D721Med (cell line): ENCODE data around the gene GRM5.
"Not testable (repeated sequence)": the region's sequence is repeated elsewhere in the genome, so short reads cannot be mapped to it uniquely, and the experiment has no call there.

Experiments used
- DNase-seq: peaks from one replicate; pipeline ENCODE4 v3.0.0; 2011; ENCODE audit warnings: low spot score; ENCODE audit not compliant: insufficient read length
- FAIRE-seq: peaks from 2 replicates; lab custom pipeline; 2011; peaks lifted over from hg19 to GRCh38; lab: Jason Lieb, UNC
- TF ChIP-seq, protein P1 (sequence below): IDR thresholded peaks from 2 replicates; pipeline ENCODE4 v1.5.1; 2012; ENCODE audit warnings: mild to moderate bottlenecking, control low read depth; ENCODE audit not compliant: insufficient read depth; ENCODE audit errors: missing control alignments

Gene GRM5

GRCh38 chr11:88849368-88849767, 216.4 kb downstream of the GRM5 start:
- DNase-seq (no peak), FAIRE-seq (no peak)
- TF ChIP-seq, protein P1, sequence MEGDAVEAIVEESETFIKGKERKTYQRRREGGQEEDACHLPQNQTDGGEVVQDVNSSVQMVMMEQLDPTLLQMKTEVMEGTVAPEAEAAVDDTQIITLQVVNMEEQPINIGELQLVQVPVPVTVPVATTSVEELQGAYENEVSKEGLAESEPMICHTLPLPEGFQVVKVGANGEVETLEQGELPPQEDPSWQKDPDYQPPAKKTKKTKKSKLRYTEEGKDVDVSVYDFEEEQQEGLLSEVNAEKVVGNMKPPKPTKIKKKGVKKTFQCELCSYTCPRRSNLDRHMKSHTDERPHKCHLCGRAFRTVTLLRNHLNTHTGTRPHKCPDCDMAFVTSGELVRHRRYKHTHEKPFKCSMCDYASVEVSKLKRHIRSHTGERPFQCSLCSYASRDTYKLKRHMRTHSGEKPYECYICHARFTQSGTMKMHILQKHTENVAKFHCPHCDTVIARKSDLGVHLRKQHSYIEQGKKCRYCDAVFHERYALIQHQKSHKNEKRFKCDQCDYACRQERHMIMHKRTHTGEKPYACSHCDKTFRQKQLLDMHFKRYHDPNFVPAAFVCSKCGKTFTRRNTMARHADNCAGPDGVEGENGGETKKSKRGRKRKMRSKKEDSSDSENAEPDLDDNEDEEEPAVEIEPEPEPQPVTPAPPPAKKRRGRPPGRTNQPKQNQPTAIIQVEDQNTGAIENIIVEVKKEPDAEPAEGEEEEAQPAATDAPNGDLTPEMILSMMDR: no peak

GRCh38 chr11:88846266-88846665, 219.5 kb downstream of the GRM5 start:
- DNase-seq, FAIRE-seq: not testable (repeated sequence)

DNA sequence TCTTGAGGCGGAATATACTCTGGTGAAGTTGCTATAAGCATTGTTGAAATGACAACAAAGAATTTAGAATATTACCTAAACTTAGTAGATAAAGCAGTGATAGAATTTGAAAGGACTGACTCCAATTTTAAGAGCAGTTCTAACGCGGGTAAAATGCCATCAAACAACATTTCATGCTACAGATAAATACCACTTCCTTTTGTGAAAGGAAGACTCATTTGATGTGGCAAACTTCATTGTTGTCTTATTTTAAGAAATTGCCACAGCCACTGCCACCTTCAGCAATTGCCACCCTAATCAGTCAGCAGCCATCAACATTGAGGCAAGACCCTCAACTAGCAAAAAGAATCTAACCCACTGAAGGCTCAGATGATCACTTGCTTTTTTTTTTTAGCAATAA, 220.8 kb downstream of the GRM5 start:
- DNase-seq, FAIRE-seq: not testable (repeated sequence)

GRCh38 chr11:88843766-88844426, 221.9 kb downstream of the GRM5 start:
- not testable (repeated sequence) for DNase-seq, FAIRE-seq

DNA sequence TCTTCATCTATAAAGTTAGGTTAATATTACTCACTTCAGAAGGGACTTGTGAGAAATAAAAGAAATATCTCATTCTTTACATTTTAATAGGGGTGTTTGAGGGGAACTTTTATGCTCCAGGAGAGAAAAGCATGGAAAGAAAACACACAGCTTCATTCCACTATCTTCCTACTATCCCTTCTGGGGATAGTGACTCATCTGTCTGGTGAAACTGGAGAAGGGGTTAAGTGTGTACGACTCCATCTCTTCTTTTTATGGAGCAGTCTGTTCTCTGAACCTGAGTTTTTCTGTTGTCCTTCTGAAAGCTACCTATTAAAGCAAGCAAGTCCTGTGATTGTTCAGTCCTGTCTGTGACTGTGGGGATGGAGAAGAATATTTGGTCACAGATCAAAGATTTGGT, 227.6 kb downstream of the GRM5 start:
- not testable (repeated sequence) for DNase-seq, FAIRE-seq

GRCh38 chr11:88835709-88836108, 230.1 kb downstream of the GRM5 start:
- DNase-seq, FAIRE-seq: not testable (repeated sequence)

- FAIRE-seq (no peak), DNase-seq (no peak)
- TF ChIP-seq, protein P1: no peak
These were observed 234.4 kb downstream of the GRM5 start for GRCh38 chr11:88831303-88831890.

DNA sequence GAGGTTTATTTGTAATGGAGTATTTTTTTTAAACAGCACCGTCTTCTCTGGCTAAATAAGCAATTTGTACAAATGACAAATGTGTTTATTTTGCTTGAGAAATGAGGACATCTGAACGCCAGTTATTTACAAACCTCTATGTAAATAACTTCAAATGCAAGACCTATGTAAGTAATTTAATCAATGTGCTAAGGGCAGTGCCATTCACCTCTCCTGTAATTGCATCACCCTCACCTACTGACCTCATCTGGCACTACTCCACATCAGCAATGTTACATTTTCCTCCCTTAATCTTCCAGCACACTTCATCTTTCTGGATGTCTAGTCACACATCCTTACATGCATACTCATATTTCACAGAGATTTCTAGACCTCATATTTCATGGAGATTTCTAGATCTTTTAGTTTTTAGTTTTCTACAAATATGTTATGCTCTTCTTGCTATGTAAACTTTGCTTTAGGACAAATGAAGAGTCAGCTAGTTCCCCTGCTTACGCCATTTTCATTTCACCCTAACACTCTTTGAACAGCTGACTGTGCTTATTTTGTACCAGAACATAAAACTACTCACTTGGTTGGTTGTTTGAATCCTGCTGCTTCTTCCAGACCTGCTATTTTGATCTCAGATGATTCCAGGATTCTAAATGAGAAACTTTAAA, 238.6 kb downstream of the GRM5 start:
- DNase-seq (no peak), FAIRE-seq (no peak)
- TF ChIP-seq, protein P1: no peak

DNA sequence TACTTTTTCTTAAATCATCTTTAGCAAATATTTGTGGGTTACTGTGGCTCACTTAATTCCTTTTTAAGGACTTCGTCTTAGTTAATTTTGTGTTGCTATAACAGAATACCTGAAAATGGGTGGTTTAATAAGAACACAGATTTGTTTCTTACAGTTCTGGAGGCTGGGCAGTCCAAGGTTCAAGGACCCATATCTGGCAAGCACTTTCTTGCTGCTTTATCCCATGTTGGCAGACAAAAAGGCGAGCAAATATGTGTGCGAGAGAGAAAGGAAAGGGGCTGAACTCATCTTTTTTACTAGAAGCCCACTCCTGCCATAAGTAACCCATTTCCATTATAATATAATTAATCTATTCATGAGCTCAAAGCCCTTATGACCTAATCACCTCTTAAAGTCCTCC, 246.2 kb downstream of the GRM5 start:
- FAIRE-seq (no peak), DNase-seq (no peak)
- TF ChIP-seq, protein P1: no peak

- DNase-seq (no peak), FAIRE-seq (no peak)
- TF ChIP-seq, protein P1: no peak
These were observed 246.8 kb downstream of the GRM5 start for GRCh38 chr11:88818978-88819377.
